GM19043 (cell line): Measurements from ENCODE around the gene MAP3K5.
"Not testable (repeated sequence)": the region's sequence is repeated elsewhere in the genome, so short reads cannot be mapped to it uniquely, and the experiment has no call there.

Experiments used
- ATAC-seq: cut with Tn5 transposase; IDR thresholded peaks from one replicate; pipeline ENCODE4 v1.9.1; 2021; ENCODE audit warnings: low read depth; ENCODE audit not compliant: unreplicated experiment

The MAP3K5 gene

DNA sequence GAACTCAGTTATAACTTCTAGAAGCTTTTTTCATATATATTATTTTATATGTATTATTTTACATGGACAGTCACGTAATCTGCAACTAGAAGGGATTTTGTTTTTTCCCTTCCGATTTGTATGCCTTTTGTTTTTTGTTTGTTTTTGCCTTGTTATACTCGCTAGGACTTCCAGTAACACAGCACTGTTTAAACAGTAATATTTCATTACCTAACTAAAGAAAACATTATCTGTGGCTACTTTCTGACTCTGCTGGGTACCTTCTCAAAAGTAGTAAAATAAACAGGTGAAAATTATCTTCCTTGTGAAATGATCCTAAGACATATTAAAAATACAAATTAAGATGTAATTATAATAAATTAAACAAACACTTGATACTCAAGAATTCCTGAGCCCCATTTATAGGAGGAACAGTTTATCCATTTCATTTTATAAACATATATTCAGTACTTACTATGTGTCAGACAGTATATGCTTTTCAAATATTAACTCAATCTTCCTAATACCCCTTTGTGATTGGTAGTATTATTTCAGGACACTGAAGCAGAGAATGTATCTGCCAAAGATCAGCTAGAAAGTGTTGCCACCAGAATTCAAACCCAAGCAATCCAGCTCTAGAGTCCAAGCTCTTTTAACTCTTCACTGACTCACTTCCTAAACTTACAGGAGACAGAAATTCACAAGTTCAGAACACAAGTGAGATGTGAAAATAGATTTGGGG lies 65.3 kb downstream of the MAP3K5 start:
- no peak for ATAC-seq

DNA sequence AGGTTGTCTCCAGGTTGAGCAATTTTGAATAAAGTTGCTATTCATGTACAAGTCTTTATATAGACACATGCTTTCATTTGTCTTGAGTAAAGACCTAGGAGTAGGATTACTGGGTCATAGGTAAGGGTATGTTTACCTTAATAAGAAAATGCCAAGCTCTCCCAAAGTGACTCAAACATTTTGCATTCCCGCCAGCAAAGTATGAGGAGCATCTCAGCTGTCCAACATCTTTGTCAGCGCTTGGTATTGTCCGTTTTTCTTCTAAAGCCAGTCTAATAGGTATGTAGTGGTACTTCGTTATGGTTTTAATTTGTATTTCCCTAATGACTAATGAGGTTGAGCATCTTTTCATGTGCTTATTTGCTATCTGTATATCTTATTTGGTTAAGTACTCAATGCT lies 67.2 kb downstream of the MAP3K5 start:
- ATAC-seq = no peak

DNA sequence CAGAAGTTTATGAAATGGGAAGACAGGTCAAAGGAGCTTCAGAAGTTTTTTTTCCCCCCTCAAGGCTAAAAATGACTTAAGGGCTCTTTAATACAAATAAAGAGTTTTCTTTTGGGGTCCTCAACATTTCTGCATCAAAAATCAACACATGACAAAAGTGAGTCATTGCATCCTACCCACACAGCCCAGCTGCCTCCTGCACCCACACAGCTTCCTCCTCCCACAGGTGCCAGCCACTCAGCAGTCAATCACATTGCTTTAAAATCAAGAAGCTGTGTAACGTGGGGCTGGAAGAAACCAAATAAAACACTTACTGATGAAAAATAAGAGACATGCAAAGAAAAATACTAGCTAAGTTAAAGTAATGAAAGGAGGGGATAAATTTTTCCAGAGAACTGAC lies 68.5 kb downstream of the MAP3K5 start:
- no peak for ATAC-seq

- ATAC-seq = no peak
Measured at GRCh38 chr6:136721467-136721866, 70.8 kb downstream of the MAP3K5 start.

- ATAC-seq = peak; percentile 53
Measured at GRCh38 chr6:136720045-136720770, 72.1 kb downstream of the MAP3K5 start.

GRCh38 chr6:136719280-136720044 lies 72.8 kb downstream of the MAP3K5 start:
- peak; percentile 38 for ATAC-seq

DNA sequence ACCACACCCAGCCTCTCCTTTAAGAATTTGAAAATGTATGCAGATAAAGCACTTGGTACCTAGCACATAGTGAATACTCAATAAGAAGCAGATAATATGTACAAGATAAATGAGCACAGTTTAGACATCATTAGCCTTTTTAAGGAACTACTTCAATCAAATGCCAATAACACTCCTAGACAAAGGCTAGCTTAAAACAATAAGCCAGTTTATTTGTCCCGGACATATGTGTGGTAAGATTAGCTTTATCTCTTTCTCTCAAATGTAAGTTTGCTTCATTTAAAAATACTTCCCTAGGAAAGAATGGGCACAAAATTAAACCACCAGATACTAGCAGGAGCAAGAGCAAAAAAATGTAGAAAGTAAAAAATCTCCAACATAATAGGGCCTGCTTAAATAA lies 73.8 kb downstream of the MAP3K5 start:
- ATAC-seq = no peak

DNA sequence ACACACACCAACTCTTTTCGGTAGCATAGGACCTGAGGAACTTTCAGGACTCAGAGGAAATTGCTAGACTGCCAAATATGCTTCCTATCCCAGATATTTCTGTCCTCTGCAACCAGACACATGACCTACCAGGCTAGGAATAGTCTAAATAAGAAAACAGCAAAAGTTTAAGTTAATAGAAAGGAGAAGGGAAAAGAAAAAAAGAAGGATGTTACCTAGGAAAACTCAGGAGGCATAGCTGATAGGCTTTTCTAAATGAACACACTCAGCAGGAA lies 74.6 kb downstream of the MAP3K5 start:
- ATAC-seq = no peak

- peak; percentile 37 for ATAC-seq
Measured at GRCh38 chr6:136716917-136717715, 75.2 kb downstream of the MAP3K5 start.

GRCh38 chr6:136712642-136713041 lies 79.6 kb downstream of the MAP3K5 start:
- ATAC-seq = not testable (repeated sequence)

GRCh38 chr6:136711644-136712043 lies 80.6 kb downstream of the MAP3K5 start:
- no peak for ATAC-seq

GRCh38 chr6:136710877-136711552 lies 81.3 kb downstream of the MAP3K5 start:
- ATAC-seq = no peak

- no peak for ATAC-seq
Measured at GRCh38 chr6:136709429-136709828, 82.8 kb downstream of the MAP3K5 start.

GRCh38 chr6:136706430-136706829 lies 85.8 kb downstream of the MAP3K5 start:
- ATAC-seq = no peak

DNA sequence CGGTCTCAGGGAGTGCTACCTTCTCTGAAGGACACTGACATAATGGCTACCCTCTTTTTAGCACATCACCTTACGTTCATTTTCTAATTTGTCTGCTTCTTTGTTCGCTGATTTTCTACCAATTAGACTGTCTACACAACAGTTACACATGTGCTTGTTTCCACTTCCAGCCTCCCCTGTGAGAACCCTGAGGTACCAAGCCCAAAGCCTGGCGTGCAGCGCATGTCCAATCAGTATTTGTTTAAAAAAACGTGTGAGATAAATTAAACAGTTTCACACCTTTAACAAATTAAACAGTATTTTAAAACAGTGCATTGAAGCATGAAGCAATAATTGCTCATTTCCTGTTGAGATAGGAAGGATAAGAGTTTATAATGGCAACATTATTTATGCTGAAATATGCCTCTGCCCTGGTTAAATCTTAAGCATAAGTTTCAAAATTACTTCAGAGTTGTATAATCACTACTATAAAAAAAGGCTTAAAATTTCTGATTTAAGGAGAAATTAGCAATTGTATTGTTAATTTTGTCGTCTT lies 88.9 kb downstream of the MAP3K5 start:
- no peak for ATAC-seq

DNA sequence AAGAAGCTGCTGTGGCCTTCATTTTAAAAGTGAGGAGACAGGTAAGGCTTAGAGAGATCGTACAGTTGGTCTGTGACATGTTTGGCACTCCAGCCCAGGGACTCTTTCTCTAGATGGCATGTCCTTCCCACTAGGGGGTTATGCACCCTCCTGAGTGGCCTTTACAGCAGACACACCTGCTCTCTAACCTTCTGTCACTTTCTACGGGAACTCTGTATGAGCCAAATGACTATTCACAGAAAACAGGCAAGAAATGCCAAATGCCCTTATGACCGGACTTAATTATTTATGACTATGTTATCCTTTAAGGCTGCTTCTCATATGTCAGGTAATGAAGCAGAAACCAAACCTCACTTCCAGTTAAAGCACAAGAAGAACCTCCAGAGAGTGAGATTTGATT lies 91.2 kb downstream of the MAP3K5 start:
- no peak for ATAC-seq

- no peak for ATAC-seq
Measured at GRCh38 chr6:136699358-136699757, 92.9 kb downstream of the MAP3K5 start.

GRCh38 chr6:136696783-136697364 lies 95.4 kb downstream of the MAP3K5 start:
- no peak for ATAC-seq

GRCh38 chr6:136696238-136696637 lies 96.0 kb downstream of the MAP3K5 start:
- no peak for ATAC-seq

- no peak for ATAC-seq
Measured at GRCh38 chr6:136695412-136695811, 96.9 kb downstream of the MAP3K5 start.
